CD14-positive monocyte (primary cell): ENCODE data around the gene PLPP7. TPM values are rescaled to one million over a fixed set of nuclear protein-coding genes. Genes with fewer than 3 reads are reported as not detected.

Experiments
- DNase-seq, 3 donors: peaks; one replicate each; pipeline ENCODE4 v3.0.0-alpha.2; 2011 to 2022
- H2AFZ ChIP-seq: 2 replicates; pipeline ENCODE4 v1.6.0; 2012; ENCODE audit warnings: mild to moderate bottlenecking, low read depth, low read length, inconsistent platforms; ENCODE audit not compliant: insufficient read depth, poor library complexity, severe bottlenecking
- H3K27ac ChIP-seq, 2 donors: 1 replicate in 1 of 2; 2 replicates in 1 of 2; pipeline ENCODE4 v1.5.1; 2012 to 2013; ENCODE audit warnings: low read length in 2 of 2, control low read depth in 1 of 2, inconsistent platforms in 1 of 2, low read depth in 1 of 2, mild to moderate bottlenecking in 1 of 2
- H3K27me3 ChIP-seq, 2 donors: one replicate each; pipeline versions ENCODE4 v1.6.0 to v1.6.1; 2011 to 2013; ENCODE audit warnings: low read length in 2 of 2; ENCODE audit not compliant: control insufficient read depth in 2 of 2, insufficient read depth in 2 of 2
- H3K36me3 ChIP-seq, 2 donors: replicated peaks in 1 of 2; 1 replicate in 1 of 2; 2 replicates in 1 of 2; pipeline versions ENCODE4 v1.5.1 to v1.6.1; 2012 to 2013; ENCODE audit warnings: low read length in 2 of 2, control low read depth in 1 of 2, inconsistent platforms in 1 of 2, mild to moderate bottlenecking in 1 of 2; ENCODE audit not compliant: insufficient read depth in 2 of 2, control insufficient read depth in 1 of 2
- H3K4me1 ChIP-seq, 2 donors: 1 replicate in 1 of 2; 2 replicates in 1 of 2; pipeline versions ENCODE4 v1.5.1 to v1.6.1; 2012 to 2013; ENCODE audit warnings: low read length in 2 of 2, control low read depth in 1 of 2, inconsistent platforms in 1 of 2, mild to moderate bottlenecking in 1 of 2, moderate library complexity in 1 of 2; ENCODE audit not compliant: insufficient read depth in 2 of 2, control insufficient read depth in 1 of 2
- H3K4me2 ChIP-seq: replicated peaks from 2 replicates; pipeline ENCODE3; 2012; ENCODE audit warnings: low read length, moderate library complexity, mild to moderate bottlenecking; ENCODE audit not compliant: poor library complexity, severe bottlenecking; ENCODE audit errors: extremely low read depth
- H3K4me3 ChIP-seq, 3 experiments: fragments of 200-600 bp in 1 of 3; sonication (generic) in 1 of 3; replicated peaks in 1 of 3; 1 replicate in 2 of 3; 2 replicates in 1 of 3; pipeline ENCODE4 v1.5.1; 2011 to 2013; ENCODE audit warnings: low read length in 3 of 3, mild to moderate bottlenecking in 3 of 3, control low read depth in 2 of 3, low read depth in 2 of 3, inconsistent platforms in 1 of 3, moderate library complexity in 1 of 3
- H3K79me2 ChIP-seq: 2 replicates; pipeline ENCODE4 v1.6.0; 2012; ENCODE audit warnings: mild to moderate bottlenecking, control low read depth, inconsistent platforms, low read length, moderate library complexity; ENCODE audit not compliant: insufficient read depth
- H3K9ac ChIP-seq: 2 replicates; pipeline ENCODE4 v1.6.0; 2017; ENCODE audit warnings: low read length, mild to moderate bottlenecking; ENCODE audit not compliant: insufficient read depth, poor library complexity, severe bottlenecking
- H3K9me3 ChIP-seq, 2 donors: replicated peaks in 1 of 2; 1 replicate in 1 of 2; 2 replicates in 1 of 2; pipeline versions ENCODE4 v1.5.1 to v1.6.1; 2012 to 2013; ENCODE audit warnings: low read length in 2 of 2, control low read depth in 1 of 2; ENCODE audit not compliant: control insufficient read depth in 1 of 2, insufficient read depth in 1 of 2
- H4K20me1 ChIP-seq: 2 replicates; pipeline ENCODE4 v1.6.0; 2012; ENCODE audit warnings: mild to moderate bottlenecking, low read length, control low read depth, moderate library complexity; ENCODE audit not compliant: insufficient read depth
- H3K27ac Mint-ChIP-seq, 7 donors: one replicate each; pipeline ENCODE4 v1.8.0; 2020; ENCODE audit warnings: mild to moderate bottlenecking in 7 of 7, mixed read lengths in 7 of 7, moderate library complexity in 6 of 7, inconsistent platforms in 2 of 7
- H3K27me3 Mint-ChIP-seq, 3 donors: one replicate each; pipeline ENCODE4 v1.8.0; 2021 to 2022; ENCODE audit warnings: low read depth in 3 of 3, mild to moderate bottlenecking in 3 of 3, mixed read lengths in 3 of 3, moderate library complexity in 3 of 3, inconsistent platforms in 1 of 3
- H3K36me3 Mint-ChIP-seq, 2 donors: one replicate each; pipeline ENCODE4 v1.8.0; 2020; ENCODE audit warnings: mixed read lengths in 2 of 2, inconsistent platforms in 1 of 2, mild to moderate bottlenecking in 1 of 2
- H3K4me1 Mint-ChIP-seq: one replicate; pipeline ENCODE4 v1.8.0; 2020; ENCODE audit warnings: mild to moderate bottlenecking, mixed read lengths
- H3K4me3 Mint-ChIP-seq, 2 donors: one replicate each; pipeline ENCODE4 v1.8.0; 2020; ENCODE audit warnings: mild to moderate bottlenecking in 2 of 2, mixed read lengths in 2 of 2, moderate library complexity in 1 of 2
- H3K9me3 Mint-ChIP-seq, 7 donors: one replicate each; pipeline ENCODE4 v1.8.0; 2020 to 2022; ENCODE audit warnings: mixed read lengths in 7 of 7, mild to moderate bottlenecking in 6 of 7, moderate library complexity in 6 of 7, inconsistent platforms in 2 of 7
- WGBS: methylation state at CpG from one replicate; pipeline ENCODE4 v1.1.5; 2013; ENCODE audit warnings: missing lambda C conversion rate; ENCODE audit not compliant: insufficient coverage; 5-methylcytosine and 5-hydroxymethylcytosine counted together
- intact Hi-C, 2 donors: fragments of 100-400 bp; cut with micrococcal nuclease; formaldehyde crosslinking; loops; one replicate each; pipeline versions ENCODE4 v1.15.0 to v1.15.1; 2023
- polyA plus RNA-seq, 3 donors: library from polyadenylated mRNA; depleted of rRNA in 1 of 3; unstranded in 2 of 3; stranded (reverse) in 1 of 3; fragments of 300-500 nt in 2 of 3; fragments of >200 nt in 1 of 3; fragmentation: Illumina TruSeq in 2 of 3; gene quantifications; 1 replicate in 2 of 3; 2 replicates in 1 of 3; pipeline ENCODE4 v1.2.3, GENCODE V29; 2012 to 2021
- TF ChIP-seq, protein P1 (sequence below): fragments of 200-600 bp; IDR thresholded peaks from one replicate; pipeline ENCODE4 v1.8.0; 2022; ENCODE audit warnings: antibody characterized with exemption, mild to moderate bottlenecking

Gene PLPP7
- polyA plus RNA-seq, 3 donors: 1.1 to 3.1 (median 1.5) TPM

DNA sequence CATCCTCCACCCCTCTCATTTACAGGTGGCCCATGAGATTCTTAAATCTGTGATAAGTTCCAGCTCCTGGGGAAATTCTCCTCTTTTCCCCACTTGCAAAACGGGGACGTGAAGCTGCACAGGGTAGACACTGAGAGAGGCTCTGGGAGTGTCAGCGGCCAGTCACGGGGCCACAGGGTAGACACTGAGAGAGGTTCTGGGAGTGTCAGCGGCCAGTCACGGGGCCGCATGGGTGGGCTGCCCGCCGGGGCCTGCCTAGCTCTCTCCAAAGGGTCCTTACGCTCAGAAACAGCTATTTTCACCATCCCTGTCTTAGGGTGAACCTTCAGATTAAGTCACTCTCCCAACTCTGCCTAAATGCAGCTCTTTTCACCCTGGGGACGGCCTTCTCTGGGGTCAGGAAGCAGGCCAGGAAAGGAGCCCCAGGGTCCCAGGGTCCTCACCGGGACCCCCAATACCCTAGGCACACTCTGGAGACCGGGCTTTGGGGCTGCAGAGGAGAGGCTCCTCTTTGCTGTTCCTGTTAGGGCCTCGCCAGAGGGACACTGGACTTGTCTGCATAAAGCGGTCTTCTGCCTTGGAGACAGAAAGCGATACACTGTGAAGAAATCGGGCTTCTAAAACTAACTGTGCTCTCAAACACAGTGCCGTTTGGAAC is 14.7 kb upstream of the PLPP7 start:
- Mint-ChIP-seq H3K27ac (peak overlapping the region; percentile 92 to 98 (median 96)), H3K27me3 (no peaks in the 10 kb centered on the region), H3K9me3 (peaks cover 0 to 2% (median 0%) of the 10 kb centered on the region in 7 donors), H3K36me3 (peaks cover 3 to 15% of the 10 kb centered on the region in 2 donors), H3K4me1 (peaks cover 62% of the 10 kb centered on the region), H3K4me3 (peak overlapping the region; percentile 99 to 100)
- no peaks in the 10 kb centered on the region for H3K9me3 ChIP-seq
- peaks cover 78% of the 10 kb centered on the region for H3K79me2 ChIP-seq
- TF ChIP-seq, protein P1, sequence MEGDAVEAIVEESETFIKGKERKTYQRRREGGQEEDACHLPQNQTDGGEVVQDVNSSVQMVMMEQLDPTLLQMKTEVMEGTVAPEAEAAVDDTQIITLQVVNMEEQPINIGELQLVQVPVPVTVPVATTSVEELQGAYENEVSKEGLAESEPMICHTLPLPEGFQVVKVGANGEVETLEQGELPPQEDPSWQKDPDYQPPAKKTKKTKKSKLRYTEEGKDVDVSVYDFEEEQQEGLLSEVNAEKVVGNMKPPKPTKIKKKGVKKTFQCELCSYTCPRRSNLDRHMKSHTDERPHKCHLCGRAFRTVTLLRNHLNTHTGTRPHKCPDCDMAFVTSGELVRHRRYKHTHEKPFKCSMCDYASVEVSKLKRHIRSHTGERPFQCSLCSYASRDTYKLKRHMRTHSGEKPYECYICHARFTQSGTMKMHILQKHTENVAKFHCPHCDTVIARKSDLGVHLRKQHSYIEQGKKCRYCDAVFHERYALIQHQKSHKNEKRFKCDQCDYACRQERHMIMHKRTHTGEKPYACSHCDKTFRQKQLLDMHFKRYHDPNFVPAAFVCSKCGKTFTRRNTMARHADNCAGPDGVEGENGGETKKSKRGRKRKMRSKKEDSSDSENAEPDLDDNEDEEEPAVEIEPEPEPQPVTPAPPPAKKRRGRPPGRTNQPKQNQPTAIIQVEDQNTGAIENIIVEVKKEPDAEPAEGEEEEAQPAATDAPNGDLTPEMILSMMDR: no peak
- H3K27me3 ChIP-seq: no peaks in the 10 kb centered on the region
- peak overlapping the region; percentile 78 to 94 (median 93) for H3K4me3 ChIP-seq
- H3K27ac ChIP-seq: peak overlapping the region; percentile 75 to 93
- H3K36me3 ChIP-seq: no peaks in the 10 kb centered on the region
- WGBS: 1% methylated on average over 18 of the region's 18 CpGs
- peak overlapping the region; percentile 86 for H3K9ac ChIP-seq
- peaks cover 62 to 65% of the 10 kb centered on the region in 2 donors for H3K4me1 ChIP-seq
- peak overlapping the region; percentile 56 for H2AFZ ChIP-seq
- intact Hi-C loops: loop anchor here (2.0 to 10.0 kb wide), 5 partner anchors 20 to 1080 kb away; partner anchors contain the start of genes PRRC2B (in 1 of the 2) and SETX (in 1 of the 2)
- peak in 2 of 3 donors; percentile 38 to 46 for DNase-seq
- H4K20me1 ChIP-seq: peaks cover 52% of the 10 kb centered on the region
- peak overlapping the region; percentile 98 for H3K4me2 ChIP-seq

DNA sequence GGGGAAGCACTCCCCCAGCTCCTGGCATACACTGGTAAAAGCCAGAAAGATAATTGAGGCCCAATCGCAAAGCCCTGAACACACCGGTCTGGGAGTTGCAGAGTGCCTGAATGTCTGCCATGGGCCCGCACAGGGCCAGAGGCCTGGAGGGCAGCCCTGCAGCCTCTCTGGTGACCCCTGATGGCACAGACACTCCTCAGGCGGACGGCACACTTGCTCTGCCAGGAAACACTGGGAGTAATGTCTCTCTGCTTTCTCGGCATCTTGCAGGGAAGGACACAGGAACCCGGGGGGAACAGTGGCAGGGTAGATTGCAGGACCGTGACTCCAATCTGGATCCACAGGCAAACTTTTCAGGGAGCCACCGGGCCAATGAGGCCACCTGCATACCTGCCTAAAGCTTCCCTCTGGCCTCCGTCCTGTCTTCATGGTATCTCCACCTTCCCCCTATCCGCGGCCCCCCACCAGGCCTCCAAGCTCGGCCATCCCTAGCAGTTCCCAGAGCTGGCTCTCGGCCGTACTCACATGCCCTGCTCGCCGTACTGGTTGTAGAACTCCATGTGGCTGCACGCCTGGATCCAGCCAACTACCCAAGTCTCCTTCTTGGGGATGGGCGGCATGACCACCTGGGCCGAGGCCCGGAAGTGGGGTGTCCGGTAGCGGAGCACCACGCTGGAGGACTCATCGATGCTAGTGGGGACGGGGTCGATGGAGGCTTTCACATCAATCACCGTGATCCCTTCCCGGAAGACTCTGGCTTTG is 14.0 kb upstream of the PLPP7 start:
- peak overlapping the region; percentile 86 for H3K9ac ChIP-seq
- H3K4me3 Mint-ChIP-seq: peak overlapping the region; percentile 99 to 100
- intact Hi-C loops: loop anchor here (2.0 to 10.0 kb wide), 5 partner anchors 21 to 1079 kb away; partner anchors contain the start of genes PRRC2B (in 1 of the 2) and SETX (in 1 of the 2)
- H3K27ac Mint-ChIP-seq: peak overlapping the region; percentile 92 to 98 (median 96)
- no peaks in the 10 kb centered on the region for H3K9me3 ChIP-seq
- peaks cover 3 to 15% of the 10 kb centered on the region in 2 donors for H3K36me3 Mint-ChIP-seq
- H3K4me2 ChIP-seq: peak overlapping the region; percentile 98
- peaks cover 2 to 4% (median 2%) of the 10 kb centered on the region in 3 donors for H3K27me3 Mint-ChIP-seq
- TF ChIP-seq, protein P1: peak; percentile 23
- peaks cover 52% of the 10 kb centered on the region for H4K20me1 ChIP-seq
- peaks cover 63% of the 10 kb centered on the region for H3K4me1 Mint-ChIP-seq
- peaks cover 62 to 65% of the 10 kb centered on the region in 2 donors for H3K4me1 ChIP-seq
- H3K79me2 ChIP-seq: peaks cover 71% of the 10 kb centered on the region
- H2AFZ ChIP-seq: peak overlapping the region; percentile 56
- peak overlapping the region; percentile 75 to 93 for H3K27ac ChIP-seq
- DNase-seq: peak in 2 of 3 donors; percentile 51 to 54
- H3K4me3 ChIP-seq: peak overlapping the region; percentile 78 to 94 (median 93)
- no peaks in the 10 kb centered on the region for H3K27me3 ChIP-seq
- no peaks in the 10 kb centered on the region for H3K36me3 ChIP-seq
- WGBS: 0% methylated on average over 26 of the region's 29 CpGs
- H3K9me3 Mint-ChIP-seq: peaks cover 0 to 2% (median 0%) of the 10 kb centered on the region in 7 donors
